Right ventricle myocardium inferior (tissue), 1 donor: Measurements from ENCODE around the gene TMEM125. TPM values are rescaled to one million over a fixed set of nuclear protein-coding genes. Genes with fewer than 3 reads are reported as not detected.

Experiments used
- ATAC-seq: fragments of 200-7000 bp; cut with Tn5 transposase; one replicate; pipeline ENCODE4 v1.9.1; 2020; ENCODE audit warnings: mild to moderate bottlenecking, moderate library complexity
- DNase-seq: peaks from one replicate; pipeline ENCODE4 v3.0.0; 2021; ENCODE audit errors: missing footprints
- intact Hi-C: fragments of 100-400 bp; cut with DNase I; formaldehyde crosslinking; loops from one replicate; pipeline ENCODE4 v1.11.0; 2022
- long read RNA-seq: library from polyadenylated mRNA; unstranded; transcript quantifications from one replicate; pipeline ENCODE4 v2.0.0, GENCODE V29; 2021
- total RNA-seq: library from RNA; stranded (reverse); fragmentation: NEBNext Ultra II Directional; extraction: Animal tissue kit (Norgen Biotek cat#: 25700); gene quantifications from one replicate; pipeline ENCODE4 v1.2.1, GENCODE V29; 2021
- donor health status: DM: no; HTN: yes; CAD: no; lungs with severe emphysema.

TMEM125 gene
- not detected for total RNA-seq
- long read RNA-seq = 0 reads

GRCh38 chr1:43269627-43270375 lies at the start of gene TMEM125:
TSS of gene TMEM125 (plus strand) at chr1:43269983. CDS start at chr1:43272723, 2,740 bp downstream.
- no peak for ATAC-seq
- no peak for DNase-seq
- intact Hi-C loops = no loop called here

DNA sequence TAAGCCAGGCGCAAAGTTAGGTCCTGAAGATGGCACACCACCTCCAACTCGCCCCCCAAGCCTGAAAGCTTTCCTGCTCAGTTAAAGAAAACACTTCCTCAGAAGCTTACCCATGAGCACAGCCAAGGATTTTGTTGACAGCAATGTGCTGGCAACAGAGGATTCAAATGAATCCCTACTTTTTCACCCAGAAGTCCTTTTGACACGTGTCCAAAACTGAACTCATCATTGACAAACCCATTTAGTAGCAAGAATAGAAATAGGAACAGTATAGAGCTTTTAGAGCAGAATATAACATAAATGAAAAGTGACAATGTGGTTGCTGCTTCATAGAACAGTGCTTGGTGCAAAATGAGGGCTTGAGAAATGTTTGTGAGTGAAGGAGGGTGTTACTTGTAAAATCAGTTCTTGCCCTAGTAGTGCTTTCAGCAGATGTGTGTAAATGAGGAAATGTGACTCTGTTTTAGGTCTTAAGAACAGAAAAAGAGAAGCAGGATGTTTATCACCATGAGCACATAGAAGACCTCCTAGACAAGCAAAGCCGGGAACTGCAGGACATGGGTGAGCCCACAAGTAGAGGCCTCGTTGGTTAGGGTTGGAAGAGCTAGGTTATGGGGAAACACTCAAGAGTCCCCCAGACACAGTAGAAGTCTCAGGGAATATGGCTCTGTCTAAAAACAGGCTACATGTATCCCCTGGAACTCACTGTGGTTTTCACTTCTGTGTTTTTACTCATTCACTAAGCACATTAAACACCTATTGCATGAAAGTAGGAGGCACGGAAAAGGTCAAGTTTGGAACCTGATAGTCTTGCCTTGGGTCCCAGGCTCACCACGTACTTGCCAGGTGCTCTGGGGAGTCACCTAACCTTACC lies 48.6 kb upstream of the TMEM125 start:
- ATAC-seq = peak; percentile 18
- DNase-seq = no peak
- intact Hi-C loops = no loop called here

DNA sequence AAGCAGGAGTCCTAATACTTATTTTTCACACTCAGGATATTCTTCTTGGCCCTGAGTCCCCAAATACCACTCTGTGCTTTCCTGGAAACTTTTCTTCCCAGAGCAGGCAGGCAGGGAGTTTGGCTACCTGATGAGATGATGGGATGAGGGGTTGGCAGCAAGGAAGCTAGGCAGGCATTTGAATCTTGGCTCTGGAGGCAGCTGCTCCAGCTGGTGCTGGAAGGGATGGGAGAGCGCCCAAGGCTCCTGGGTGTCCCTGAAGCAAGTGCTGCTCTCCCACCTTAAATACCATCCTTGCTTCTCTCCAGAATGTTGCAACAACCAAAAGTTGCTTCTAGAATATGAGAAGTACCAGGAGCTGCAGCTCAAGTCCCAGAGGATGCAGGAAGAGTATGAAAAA lies 48.0 kb upstream of the TMEM125 start:
- intact Hi-C loops = no loop called here
- no peak for DNase-seq
- no peak for ATAC-seq

DNA sequence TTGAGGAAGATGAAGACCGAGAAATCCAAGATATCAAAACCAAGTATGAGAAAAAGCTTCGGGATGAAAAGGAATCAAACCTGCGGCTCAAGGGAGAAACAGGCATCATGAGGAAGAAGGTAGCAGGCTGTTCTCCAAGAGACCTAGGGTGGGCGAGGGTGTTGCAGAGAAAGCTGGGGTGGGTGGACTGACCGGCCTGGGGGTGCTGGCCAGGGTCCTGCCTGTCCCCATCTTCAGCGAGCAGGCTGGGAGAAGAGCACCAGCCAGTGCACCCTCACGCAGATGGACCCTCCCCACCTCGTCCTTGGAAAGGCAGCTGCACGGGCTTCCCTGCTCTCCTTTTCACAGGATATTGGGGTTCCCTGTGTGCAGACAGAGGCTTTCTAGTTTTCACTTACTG lies 46.9 kb upstream of the TMEM125 start:
- intact Hi-C loops = no loop called here
- ATAC-seq (no peak), DNase-seq (no peak)

DNA sequence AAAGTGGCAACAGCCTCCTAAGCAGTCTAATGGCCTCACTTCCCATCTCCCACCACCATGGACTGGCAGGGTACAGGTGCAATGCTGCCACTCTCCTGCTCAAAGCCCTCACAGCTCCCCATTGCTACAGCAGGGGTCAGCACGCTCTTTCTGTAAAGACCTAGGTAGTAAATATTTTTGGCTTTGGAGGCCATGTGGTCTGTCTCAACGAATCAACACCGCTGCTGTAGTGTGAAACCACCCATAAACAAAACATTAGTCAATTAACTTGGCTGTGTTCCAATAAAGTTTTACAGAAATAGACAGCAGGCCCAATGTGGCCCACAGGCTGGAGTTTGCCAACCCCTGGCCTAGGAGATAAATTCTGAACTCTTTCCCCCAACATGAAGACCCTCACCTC lies 44.6 kb upstream of the TMEM125 start:
- intact Hi-C loops = no loop called here
- DNase-seq (no peak), ATAC-seq (no peak)

GRCh38 chr1:43227143-43227764 lies 42.5 kb upstream of the TMEM125 start:
- intact Hi-C loops = loop anchor here (1.0 kb wide), 1 partner anchor 187 kb away; no protein-coding TSS in a partner anchor
- peak; percentile 74 for ATAC-seq

GRCh38 chr1:43229826-43230780 lies 39.7 kb upstream of the TMEM125 start:
- no peak for DNase-seq
- intact Hi-C loops = no loop called here
- no peak for ATAC-seq

More at GRCh38 chr1:43227143-43227764, 42.5 kb upstream of the TMEM125 start:
- peak; percentile 81 for DNase-seq

- ATAC-seq (no peak), DNase-seq (no peak)
Observed at GRCh38 chr1:43232074-43232473, 37.7 kb upstream of the TMEM125 start.

GRCh38 chr1:43232482-43232881 lies 37.3 kb upstream of the TMEM125 start:
- no peak for ATAC-seq
- DNase-seq = no peak
- intact Hi-C loops = no loop called here

More at GRCh38 chr1:43232074-43232473, 37.7 kb upstream of the TMEM125 start:
- intact Hi-C loops = no loop called here

DNA sequence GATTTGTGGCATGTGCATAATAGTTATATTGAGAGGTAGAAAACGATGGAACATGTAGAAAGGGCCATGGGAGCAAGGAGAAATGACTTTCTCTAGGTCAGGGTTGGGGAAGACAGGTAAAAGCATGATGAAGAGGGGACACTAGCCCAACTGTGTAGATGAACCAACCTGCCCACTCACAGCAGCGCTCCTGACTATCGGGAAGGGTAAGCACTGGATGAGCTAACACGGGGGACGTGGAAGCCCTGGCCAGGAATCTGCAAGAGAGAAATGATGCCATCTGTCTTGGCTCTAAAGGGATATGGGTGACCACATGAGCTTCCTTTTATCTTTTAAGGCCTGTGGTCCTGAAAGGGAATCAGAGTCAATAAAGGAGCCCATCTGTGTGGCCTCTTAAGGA lies 36.2 kb upstream of the TMEM125 start:
- intact Hi-C loops = no loop called here
- ATAC-seq (no peak), DNase-seq (no peak)

GRCh38 chr1:43234267-43234666 lies 35.5 kb upstream of the TMEM125 start:
- no peak for DNase-seq
- ATAC-seq = no peak
- intact Hi-C loops = no loop called here

- DNase-seq (no peak), ATAC-seq (no peak)
- intact Hi-C loops = no loop called here
Observed at GRCh38 chr1:43235040-43235439, 34.7 kb upstream of the TMEM125 start.

GRCh38 chr1:43235451-43236121 lies 34.2 kb upstream of the TMEM125 start:
- ATAC-seq (peak; percentile 60), DNase-seq (no peak)
- intact Hi-C loops = no loop called here

- DNase-seq (no peak), ATAC-seq (no peak)
- intact Hi-C loops = no loop called here
Observed at GRCh38 chr1:43237121-43237520, 32.7 kb upstream of the TMEM125 start.

DNA sequence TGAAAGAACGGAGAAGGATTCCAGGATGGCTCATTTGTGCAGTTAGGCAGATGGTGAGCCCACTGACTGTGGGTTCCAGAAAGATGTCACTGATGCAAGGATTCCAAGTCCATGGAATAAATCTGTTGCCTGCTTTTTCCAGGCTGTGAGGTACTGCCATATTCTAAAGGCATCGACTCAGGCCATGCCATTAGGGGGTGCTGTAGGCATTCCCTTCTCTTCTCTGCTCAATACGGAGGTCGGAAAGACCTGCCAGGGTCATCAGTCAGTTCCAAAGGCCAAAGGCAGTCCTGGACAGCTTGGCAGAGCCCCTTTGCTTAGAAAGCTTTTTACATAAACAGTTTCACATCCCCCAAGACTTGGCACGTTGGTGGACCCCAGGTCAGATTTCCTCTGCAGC lies 31.7 kb upstream of the TMEM125 start:
- ATAC-seq = peak; percentile 80
- DNase-seq = no peak
- intact Hi-C loops = loop anchor here (2.0 kb wide), 4 partner anchors 65 to 145 kb away; partner anchors contain the start of gene CDC20

DNA sequence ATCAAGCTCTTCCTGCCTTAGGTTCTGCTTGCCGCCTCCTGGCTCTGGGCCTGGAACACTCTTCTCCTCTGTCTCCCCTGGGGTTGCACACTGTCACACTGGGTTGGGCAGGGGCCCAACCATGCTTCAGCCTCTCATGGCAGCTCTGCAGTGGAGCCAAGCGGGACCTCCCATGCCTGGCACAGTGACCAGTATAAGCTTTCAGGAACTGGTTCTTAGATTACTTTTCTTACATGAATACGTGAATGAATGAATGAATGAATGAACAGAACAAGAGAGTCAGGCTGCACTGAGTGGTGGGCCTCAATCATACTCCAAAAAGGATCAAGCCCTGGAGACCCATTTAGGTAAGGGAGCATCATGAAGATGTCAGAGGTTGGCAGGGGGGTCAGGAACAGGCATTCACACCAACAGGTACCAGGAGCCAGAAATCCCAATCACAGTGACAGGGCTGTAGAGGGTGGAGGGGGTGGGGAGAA lies 30.8 kb upstream of the TMEM125 start:
- no peak for DNase-seq
- ATAC-seq = peak; percentile 74
- intact Hi-C loops = loop anchor here (2.0 kb wide), 4 partner anchors 64 to 144 kb away; partner anchors contain the start of gene CDC20

- ATAC-seq = no peak
- DNase-seq = no peak
- intact Hi-C loops = loop anchor here (2.0 kb wide), 4 partner anchors 63 to 143 kb away; partner anchors contain the start of gene CDC20
Observed at GRCh38 chr1:43239484-43239883, 30.3 kb upstream of the TMEM125 start.
